K562 (cell line): ENCODE results near the gene AIPL1. TPM values are rescaled to one million over a fixed set of nuclear protein-coding genes. Genes with fewer than 3 reads are reported as not detected.

Source experiments
- ATAC-seq: fragments of 200-7000 bp; cut with Tn5 transposase; 3 replicates; pipeline ENCODE4 v1.9.1; 2020; ENCODE audit warnings: moderate library complexity
- BruUV-seq: library from RNA; stranded (reverse); fragments of 400-500 nt; replicated peaks from 2 replicates; lab custom pipeline; 2021; lab: Mats Ljungman, UMichigan
- CTCF ChIA-PET: fragments of 300-600 bp; formaldehyde crosslinking; extraction: SDS; loops from one replicate; lab custom pipeline; 2021; ENCODE audit warnings: low intra/inter-chr PET ratio; lab: Yijun Ruan, JAX
- POLR2A ChIA-PET: fragments of 300-600, 350-650 bp; sonication (Branson Sonifier 250); formaldehyde crosslinking; extraction: SDS; loops from one replicate; lab custom pipeline; 2021; ENCODE audit warnings: antibody characterized with exemption, inconsistent platforms; lab: Yijun Ruan, JAX
- DNase-seq, 4 experiments: peaks; one replicate each; pipeline versions ENCODE4 v3.0.0 to v3.0.0-alpha.2; 2011 to 2018; ENCODE audit warnings: low spot score in 3 of 4, mixed read lengths in 3 of 4; ENCODE audit errors: extremely low read depth in 1 of 4
- FAIRE-seq: peaks from 2 replicates; lab custom pipeline; 2011; peaks lifted over from hg19 to GRCh38; lab: Jason Lieb, UNC
- H2AFZ ChIP-seq: 2 replicates; pipeline ENCODE4 v1.6.0; 2011; ENCODE audit warnings: low read depth, low read length, control low read depth, inconsistent platforms
- H3K27ac ChIP-seq: fragments of 200-600 bp; 3 replicates; pipeline ENCODE4 v1.8.0; 2011; ENCODE audit warnings: low read depth, mild to moderate bottlenecking, control low read depth, inconsistent platforms, low read length, moderate library complexity, mixed read lengths; ENCODE audit errors: extremely low read depth
- H3K27me3 ChIP-seq, 2 experiments: fragments of 300-600 bp in 1 of 2; 2 replicates in 1 of 2; 3 replicates in 1 of 2; pipeline versions ENCODE4 v1.6.0 to v1.8.0; 2011; ENCODE audit warnings: inconsistent platforms in 2 of 2, low read length in 2 of 2, mild to moderate bottlenecking in 1 of 2, mixed read lengths in 1 of 2, moderate library complexity in 1 of 2; ENCODE audit not compliant: control insufficient read depth in 2 of 2, insufficient read depth in 2 of 2
- H3K36me3 ChIP-seq: fragments of 300-600 bp; 3 replicates; pipeline ENCODE4 v1.8.0; 2011; ENCODE audit warnings: mild to moderate bottlenecking, low read length, inconsistent platforms; ENCODE audit not compliant: control insufficient read depth, insufficient read depth
- H3K4me1 ChIP-seq, 2 experiments: fragments of 200-600 bp in 1 of 2; replicated peaks in 1 of 2; 2 replicates in 1 of 2; 3 replicates in 1 of 2; pipeline versions ENCODE4 v1.5.1 to v1.8.0; 2011; ENCODE audit warnings: inconsistent platforms in 2 of 2, low read length in 2 of 2, mild to moderate bottlenecking in 1 of 2, mixed read lengths in 1 of 2, moderate library complexity in 1 of 2; ENCODE audit not compliant: control insufficient read depth in 2 of 2, insufficient read depth in 2 of 2
- H3K4me2 ChIP-seq: 2 replicates; pipeline ENCODE4 v1.6.1; 2011; ENCODE audit warnings: low read length, control low read depth, inconsistent platforms, mixed read lengths; ENCODE audit not compliant: insufficient read depth
- H3K4me3 ChIP-seq: fragments of 200-600 bp; sonication (generic), shearing (Covaris generic); 2 replicates; pipeline ENCODE4 v1.5.1; 2016; ENCODE audit warnings: control low read depth, inconsistent platforms
- H3K79me2 ChIP-seq: fragments of 200-600 bp; 3 replicates; pipeline ENCODE4 v1.8.0; 2011; ENCODE audit warnings: low read length, inconsistent platforms; ENCODE audit not compliant: control insufficient read depth, insufficient read depth
- H3K9ac ChIP-seq, 2 experiments: 2 replicates each; pipeline versions ENCODE4 v1.6.0 to v1.6.1; 2011; ENCODE audit warnings: low read depth in 2 of 2, low read length in 2 of 2, control low read depth in 1 of 2, inconsistent platforms in 1 of 2, mild to moderate bottlenecking in 1 of 2, mixed read lengths in 1 of 2; ENCODE audit not compliant: insufficient read depth in 1 of 2
- H3K9me1 ChIP-seq: one replicate; pipeline ENCODE4 v1.6.0; 2011; ENCODE audit warnings: inconsistent platforms, mild to moderate bottlenecking, low read length, moderate library complexity; ENCODE audit not compliant: control insufficient read depth, insufficient read depth
- H3K9me3 ChIP-seq: replicated peaks from 2 replicates; pipeline ENCODE4 v1.5.1; 2011; ENCODE audit warnings: low read depth, low read length, inconsistent platforms; ENCODE audit not compliant: control insufficient read depth, insufficient read depth
- H4K20me1 ChIP-seq: replicated peaks from 2 replicates; pipeline ENCODE4 v1.6.1; 2011; ENCODE audit warnings: low read length, inconsistent platforms, mixed read lengths; ENCODE audit not compliant: control insufficient read depth, insufficient read depth
- BRF1 ChIP-seq: IDR thresholded peaks from 3 replicates; pipeline ENCODE4 v1.6.1; 2011; ENCODE audit warnings: borderline replicate concordance, mild to moderate bottlenecking; ENCODE audit not compliant: insufficient read length; ENCODE audit errors: extremely low read depth
- WGBS: fragments of 100-300 bp; shearing (Covaris generic); methylation state at CpG from one replicate; pipeline ENCODE4 v1.1.6; 2016; ENCODE audit warnings: low coverage, mixed read lengths; ENCODE audit not compliant: insufficient coverage; ENCODE audit errors: missing lambda C conversion rate; 5-methylcytosine and 5-hydroxymethylcytosine counted together
- in situ Hi-C: fragments of 300-500 bp; cut with MboI; formaldehyde crosslinking; loops from 4 replicates; pipeline ENCODE4 v1.15.0; 2018; ENCODE audit warnings: inconsistent platforms, mixed read lengths
- intact Hi-C: fragments of 100-400 bp; cut with micrococcal nuclease; formaldehyde crosslinking; loops from 2 replicates; pipeline ENCODE4 v1.14.2; 2022
- polyA plus RNA-seq, 8 experiments: library from polyadenylated mRNA; depleted of rRNA in 4 of 8; stranded (reverse) in 5 of 8; unstranded in 3 of 8; fragments of >200 nt; fragmentation: Nextera tagmentation in 2 of 8; fragmentation: Illumina TruSeq in 1 of 8; extraction: Ambion mirVana in 2 of 8; extraction: Trizol in 1 of 8; gene quantifications; 2 replicates each; pipeline versions ENCODE4 v1.2.1 to v1.2.3, GENCODE V29; 2011 to 2014; ENCODE audit warnings: inconsistent platforms in 1 of 8, missing spikeins in 1 of 8
- total RNA-seq, 7 experiments: library from RNA; depleted of rRNA in 6 of 7; stranded (reverse); fragments of >200 nt in 6 of 7; fragmentation: Illumina TruSeq in 2 of 7; extraction: Trizol in 2 of 7; gene quantifications; 2 replicates each; pipeline versions ENCODE4 v1.2.1 to v1.2.3, GENCODE V29; 2011 to 2021; ENCODE audit warnings: low replicate concordance in 1 of 7
- TF ChIP-seq, protein P1 (sequence below): fragments of 250-450 bp; sonication (Bioruptor Pico); IDR thresholded peaks from 2 replicates; pipeline ENCODE4 v1.5.1; 2021; ENCODE audit warnings: mild to moderate bottlenecking
- TF ChIP-seq, protein P2 (sequence below), 2 experiments: fragments of 450-650 bp in 1 of 2; sonication (generic) in 1 of 2; formaldehyde crosslinking in 1 of 2; IDR thresholded peaks; 2 replicates each; pipeline versions ENCODE4 v1.7.1 to v1.9.0; 2016 to 2022; ENCODE audit warnings: inconsistent platforms in 1 of 2, mild to moderate bottlenecking in 1 of 2, missing genetic modification reagents in 1 of 2
- TF ChIP-seq, protein P3 (sequence below): sonication (generic); formaldehyde crosslinking; IDR thresholded peaks from 2 replicates; pipeline ENCODE4 v1.5.0; 2020; ENCODE audit warnings: missing genetic modification reagents

AIPL1 gene
- total and polyA plus RNA-seq, 9 of the 15 experiments (the other 6 are each of a cell fraction or from before 2014, with no cell fraction given): not detected

DNA sequence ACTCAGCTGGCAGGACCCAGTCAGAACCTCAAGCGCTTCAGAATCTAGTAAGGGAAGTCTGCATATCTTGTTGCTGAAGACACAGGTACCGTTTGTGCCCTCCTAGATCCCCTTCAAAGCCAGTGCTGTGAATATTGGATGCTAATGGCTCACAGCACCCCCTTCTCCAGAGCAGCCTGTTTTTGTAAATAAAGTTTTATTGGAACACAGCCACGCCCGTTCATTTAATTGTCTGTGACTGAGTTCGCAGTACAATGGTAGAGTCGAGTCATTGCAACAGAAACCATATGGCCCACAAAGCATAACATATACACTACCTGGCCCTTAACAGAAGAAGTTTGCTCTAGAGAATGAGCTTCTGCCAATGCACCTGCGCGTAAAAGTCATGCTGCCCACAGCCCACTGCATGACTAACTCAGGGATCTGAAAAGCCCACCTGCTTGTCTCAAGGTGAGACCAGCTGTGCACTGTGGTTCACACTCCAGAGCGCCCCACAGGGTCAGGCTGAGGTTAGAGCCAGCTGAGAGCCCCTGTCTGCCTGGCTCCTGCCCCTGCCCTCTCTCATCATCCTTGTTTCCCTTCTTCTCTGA lies 48.8 kb downstream of the AIPL1 start:
- in situ Hi-C loops (no loop called here), intact Hi-C loops (no loop called here)
- TF ChIP-seq, protein P1, sequence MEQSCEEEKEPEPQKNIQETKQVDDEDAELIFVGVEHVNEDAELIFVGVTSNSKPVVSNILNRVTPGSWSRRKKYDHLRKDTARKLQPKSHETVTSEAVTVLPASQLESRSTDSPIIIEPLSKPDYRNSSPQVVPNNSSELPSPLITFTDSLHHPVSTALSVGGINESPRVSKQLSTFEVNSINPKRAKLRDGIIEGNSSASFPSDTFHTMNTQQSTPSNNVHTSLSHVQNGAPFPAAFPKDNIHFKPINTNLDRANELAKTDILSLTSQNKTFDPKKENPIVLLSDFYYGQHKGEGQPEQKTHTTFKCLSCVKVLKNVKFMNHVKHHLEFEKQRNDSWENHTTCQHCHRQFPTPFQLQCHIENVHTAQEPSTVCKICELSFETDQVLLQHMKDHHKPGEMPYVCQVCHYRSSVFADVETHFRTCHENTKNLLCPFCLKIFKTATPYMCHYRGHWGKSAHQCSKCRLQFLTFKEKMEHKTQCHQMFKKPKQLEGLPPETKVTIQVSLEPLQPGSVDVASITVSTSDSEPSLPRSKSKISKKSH (CRISPR knock-in tag): no peak
- TF ChIP-seq, protein P2, sequence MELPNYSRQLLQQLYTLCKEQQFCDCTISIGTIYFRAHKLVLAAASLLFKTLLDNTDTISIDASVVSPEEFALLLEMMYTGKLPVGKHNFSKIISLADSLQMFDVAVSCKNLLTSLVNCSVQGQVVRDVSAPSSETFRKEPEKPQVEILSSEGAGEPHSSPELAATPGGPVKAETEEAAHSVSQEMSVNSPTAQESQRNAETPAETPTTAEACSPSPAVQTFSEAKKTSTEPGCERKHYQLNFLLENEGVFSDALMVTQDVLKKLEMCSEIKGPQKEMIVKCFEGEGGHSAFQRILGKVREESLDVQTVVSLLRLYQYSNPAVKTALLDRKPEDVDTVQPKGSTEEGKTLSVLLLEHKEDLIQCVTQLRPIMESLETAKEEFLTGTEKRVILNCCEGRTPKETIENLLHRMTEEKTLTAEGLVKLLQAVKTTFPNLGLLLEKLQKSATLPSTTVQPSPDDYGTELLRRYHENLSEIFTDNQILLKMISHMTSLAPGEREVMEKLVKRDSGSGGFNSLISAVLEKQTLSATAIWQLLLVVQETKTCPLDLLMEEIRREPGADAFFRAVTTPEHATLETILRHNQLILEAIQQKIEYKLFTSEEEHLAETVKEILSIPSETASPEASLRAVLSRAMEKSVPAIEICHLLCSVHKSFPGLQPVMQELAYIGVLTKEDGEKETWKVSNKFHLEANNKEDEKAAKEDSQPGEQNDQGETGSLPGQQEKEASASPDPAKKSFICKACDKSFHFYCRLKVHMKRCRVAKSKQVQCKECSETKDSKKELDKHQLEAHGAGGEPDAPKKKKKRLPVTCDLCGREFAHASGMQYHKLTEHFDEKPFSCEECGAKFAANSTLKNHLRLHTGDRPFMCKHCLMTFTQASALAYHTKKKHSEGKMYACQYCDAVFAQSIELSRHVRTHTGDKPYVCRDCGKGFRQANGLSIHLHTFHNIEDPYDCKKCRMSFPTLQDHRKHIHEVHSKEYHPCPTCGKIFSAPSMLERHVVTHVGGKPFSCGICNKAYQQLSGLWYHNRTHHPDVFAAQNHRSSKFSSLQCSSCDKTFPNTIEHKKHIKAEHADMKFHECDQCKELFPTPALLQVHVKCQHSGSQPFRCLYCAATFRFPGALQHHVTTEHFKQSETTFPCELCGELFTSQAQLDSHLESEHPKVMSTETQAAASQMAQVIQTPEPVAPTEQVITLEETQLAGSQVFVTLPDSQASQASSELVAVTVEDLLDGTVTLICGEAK (IDR thresholded peaks at IDR 0.05): peak; percentile 89
- TF ChIP-seq, protein P2 (CRISPR knock-in tag; IDR thresholded peaks at IDR 0.05): peak; percentile 71
- TF ChIP-seq, protein P3, sequence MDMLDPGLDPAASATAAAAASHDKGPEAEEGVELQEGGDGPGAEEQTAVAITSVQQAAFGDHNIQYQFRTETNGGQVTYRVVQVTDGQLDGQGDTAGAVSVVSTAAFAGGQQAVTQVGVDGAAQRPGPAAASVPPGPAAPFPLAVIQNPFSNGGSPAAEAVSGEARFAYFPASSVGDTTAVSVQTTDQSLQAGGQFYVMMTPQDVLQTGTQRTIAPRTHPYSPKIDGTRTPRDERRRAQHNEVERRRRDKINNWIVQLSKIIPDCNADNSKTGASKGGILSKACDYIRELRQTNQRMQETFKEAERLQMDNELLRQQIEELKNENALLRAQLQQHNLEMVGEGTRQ (CRISPR knock-in tag): no peak
- no peak for TF ChIP-seq BRF1
- no peak for ATAC-seq
- no peak overlapping the region for H3K4me3 ChIP-seq
- H3K27ac ChIP-seq: no peak overlapping the region
- no peak for FAIRE-seq
- no peak overlapping the region for H2AFZ ChIP-seq
- H3K9ac ChIP-seq: no peak overlapping the region
- CTCF ChIA-PET: no interaction called here
- no peaks in the 10 kb centered on the region for H3K4me1 ChIP-seq
- DNase-seq: no peak
- 2% methylated on average over 9 of the region's 9 CpGs for WGBS
- no peaks in the 10 kb centered on the region for H4K20me1 ChIP-seq
- H3K27me3 ChIP-seq: peaks cover 0 to 15% of the 10 kb centered on the region in 2 experiments; a peak in 1 of 5 replicates
- POLR2A ChIA-PET: interaction anchor here (1.3 kb wide), 1 partner anchor 14 kb away, joined by 6 read pairs; no protein-coding TSS in a partner anchor
- no peaks in the 10 kb centered on the region for H3K79me2 ChIP-seq
- H3K9me3 ChIP-seq: no peaks in the 10 kb centered on the region
- H3K4me2 ChIP-seq: no peak overlapping the region
- no TSS peak for BruUV-seq
- no peaks in the 10 kb centered on the region for H3K9me1 ChIP-seq
- H3K36me3 ChIP-seq: no peaks in the 10 kb centered on the region
